Endodermal cell (in vitro differentiated cells): ENCODE results near the gene IL21R. TPM values are rescaled to one million over a fixed set of nuclear protein-coding genes. Genes with fewer than 3 reads are reported as not detected.

Source experiments
- DNase-seq: peaks from one replicate; pipeline ENCODE4 v3.0.0-alpha.2; 2017
- H3K27ac ChIP-seq: 2 replicates; pipeline ENCODE4 v1.5.1; 2013; ENCODE audit warnings: mild to moderate bottlenecking, low read depth, low read length, moderate library complexity
- H3K27me3 ChIP-seq: 2 replicates; pipeline ENCODE4 v1.6.1; 2013; ENCODE audit warnings: mild to moderate bottlenecking, low read length, moderate library complexity; ENCODE audit not compliant: insufficient read depth, control insufficient read depth, poor library complexity, severe bottlenecking
- H3K36me3 ChIP-seq: 2 replicates; pipeline ENCODE4 v1.7.0; 2013; ENCODE audit warnings: mild to moderate bottlenecking, low read length, moderate library complexity; ENCODE audit not compliant: control insufficient read depth, insufficient read depth
- H3K4me1 ChIP-seq: one replicate; pipeline ENCODE4 v1.7.0; 2013; ENCODE audit warnings: low read length; ENCODE audit not compliant: control insufficient read depth, insufficient read depth
- H3K4me3 ChIP-seq: 2 replicates; pipeline ENCODE4 v1.5.1; 2013; ENCODE audit warnings: mild to moderate bottlenecking, low read length, moderate library complexity
- H3K9ac ChIP-seq: 2 replicates; pipeline ENCODE4 v1.6.1; 2013; ENCODE audit warnings: mild to moderate bottlenecking, low read length, moderate library complexity; ENCODE audit not compliant: poor library complexity, severe bottlenecking; ENCODE audit errors: extremely low read depth
- H3K9me3 ChIP-seq: 2 replicates; pipeline ENCODE4 v1.6.1; 2013; ENCODE audit warnings: mild to moderate bottlenecking, low read length, moderate library complexity; ENCODE audit not compliant: control insufficient read depth
- H3K27ac Mint-ChIP-seq: 2 replicates; pipeline ENCODE4 v1.8.0; 2020; ENCODE audit warnings: mixed read lengths
- H3K27me3 Mint-ChIP-seq: 2 replicates; pipeline ENCODE4 v1.8.0; 2021; ENCODE audit warnings: mild to moderate bottlenecking, mixed read lengths; ENCODE audit not compliant: insufficient read depth
- H3K36me3 Mint-ChIP-seq: 2 replicates; pipeline ENCODE4 v1.8.0; 2020; ENCODE audit warnings: low read depth, mixed read lengths
- H3K4me1 Mint-ChIP-seq: 2 replicates; pipeline ENCODE4 v1.8.0; 2020; ENCODE audit warnings: mixed read lengths
- H3K4me3 Mint-ChIP-seq: 2 replicates; pipeline ENCODE4 v1.8.0; 2020; ENCODE audit warnings: mild to moderate bottlenecking, moderate library complexity, mixed read lengths
- H3K9me3 Mint-ChIP-seq: 2 replicates; pipeline ENCODE4 v1.8.0; 2020; ENCODE audit warnings: mild to moderate bottlenecking, mixed read lengths
- WGBS, 2 experiments: methylation state at CpG; one replicate each; pipeline versions ENCODE4 v1.1.5 to v1.1.7; 2013; ENCODE audit warnings: missing lambda C conversion rate in 2 of 2, mixed read lengths in 1 of 2; ENCODE audit not compliant: insufficient coverage in 1 of 2, insufficient read length in 1 of 2; 5-methylcytosine and 5-hydroxymethylcytosine counted together
- total RNA-seq, 2 donors: library from RNA; stranded (reverse); fragmentation: NEBNext Ultra II Directional in 1 of 2; extraction: Animal tissue kit (Norgen Biotek cat#: 25700) in 1 of 2; gene quantifications; 2 replicates in 1 of 2; 3 replicates in 1 of 2; pipeline ENCODE4 v1.2.1, GENCODE V29; 2021
- TF ChIP-seq, protein P1 (sequence below): fragments of 200-600 bp; sonication (generic); conservative IDR thresholded peaks from 2 replicates; pipeline ENCODE4 v1.5.0; 2021; ENCODE audit warnings: antibody characterized with exemption, mild to moderate bottlenecking

The IL21R gene
- total RNA-seq, 2 donors from 2014 or later = 0.18 TPM; not detected in 1

DNA sequence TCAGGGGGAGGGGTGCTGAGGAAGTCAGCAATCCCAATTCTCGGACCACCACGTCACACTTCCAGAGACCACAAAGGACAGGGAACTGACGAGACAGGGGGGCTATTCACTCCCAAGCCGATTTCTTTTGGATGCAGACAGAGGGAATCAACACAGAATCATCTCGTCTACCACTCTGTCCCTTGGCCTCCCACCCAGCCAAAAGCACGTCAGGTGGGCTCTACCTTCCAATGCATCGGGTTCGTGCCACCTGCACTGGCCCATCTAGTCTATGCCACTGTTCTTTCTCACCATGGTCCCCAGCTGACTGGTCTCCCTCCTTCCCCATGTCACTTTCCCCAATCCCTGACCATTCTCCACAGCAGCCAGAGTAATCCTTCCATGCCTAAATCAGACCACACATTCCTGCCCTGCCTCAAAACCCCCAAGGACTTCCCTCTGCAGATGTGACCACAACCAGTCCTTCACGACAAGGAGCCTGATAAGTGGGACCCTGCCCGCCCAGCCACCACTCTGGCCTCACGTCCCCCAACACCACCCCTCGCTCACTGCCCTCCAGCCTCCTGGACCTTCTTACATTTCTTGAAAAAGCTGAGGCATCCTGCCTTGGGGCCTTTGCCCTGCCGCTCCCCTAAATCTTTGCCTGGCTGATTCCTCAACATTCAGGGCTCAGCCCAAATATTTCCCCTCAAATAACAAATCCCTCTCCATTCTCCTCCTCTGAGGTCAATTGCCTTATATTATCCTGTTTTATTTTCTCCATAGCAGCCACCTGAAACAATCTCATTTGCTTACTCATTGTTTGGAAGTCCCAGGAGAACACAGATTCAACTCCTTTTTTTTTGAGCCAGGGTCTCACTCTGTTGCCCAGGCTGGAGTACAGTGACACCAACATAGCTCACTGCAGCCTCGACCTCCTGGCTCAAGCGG is 70.4 kb downstream of the IL21R start:
- Histone ChIP-seq H3K4me1 (no peaks in the 10 kb centered on the region), H3K4me3 (no peak overlapping the region), H3K9ac (no peak overlapping the region), H3K9me3 (peaks cover 11% of the 10 kb centered on the region), H3K36me3 (peaks cover 100% of the 10 kb centered on the region), H3K27ac (no peak overlapping the region), H3K27me3 (no peaks in the 10 kb centered on the region)
- H3K27me3 Mint-ChIP-seq = no peaks in the 10 kb centered on the region
- peak overlapping the region; percentile 56 for H3K27ac Mint-ChIP-seq
- H3K4me3 Mint-ChIP-seq = no peak overlapping the region
- TF ChIP-seq, protein P1, sequence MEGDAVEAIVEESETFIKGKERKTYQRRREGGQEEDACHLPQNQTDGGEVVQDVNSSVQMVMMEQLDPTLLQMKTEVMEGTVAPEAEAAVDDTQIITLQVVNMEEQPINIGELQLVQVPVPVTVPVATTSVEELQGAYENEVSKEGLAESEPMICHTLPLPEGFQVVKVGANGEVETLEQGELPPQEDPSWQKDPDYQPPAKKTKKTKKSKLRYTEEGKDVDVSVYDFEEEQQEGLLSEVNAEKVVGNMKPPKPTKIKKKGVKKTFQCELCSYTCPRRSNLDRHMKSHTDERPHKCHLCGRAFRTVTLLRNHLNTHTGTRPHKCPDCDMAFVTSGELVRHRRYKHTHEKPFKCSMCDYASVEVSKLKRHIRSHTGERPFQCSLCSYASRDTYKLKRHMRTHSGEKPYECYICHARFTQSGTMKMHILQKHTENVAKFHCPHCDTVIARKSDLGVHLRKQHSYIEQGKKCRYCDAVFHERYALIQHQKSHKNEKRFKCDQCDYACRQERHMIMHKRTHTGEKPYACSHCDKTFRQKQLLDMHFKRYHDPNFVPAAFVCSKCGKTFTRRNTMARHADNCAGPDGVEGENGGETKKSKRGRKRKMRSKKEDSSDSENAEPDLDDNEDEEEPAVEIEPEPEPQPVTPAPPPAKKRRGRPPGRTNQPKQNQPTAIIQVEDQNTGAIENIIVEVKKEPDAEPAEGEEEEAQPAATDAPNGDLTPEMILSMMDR = no peak
- WGBS, 2 experiments = 96 to 97% methylated on average over 12 to 15 of the region's 15 CpGs
- H3K36me3 Mint-ChIP-seq = peaks cover 87% of the 10 kb centered on the region
- H3K4me1 Mint-ChIP-seq = no peaks in the 10 kb centered on the region
- DNase-seq = no peak
- H3K9me3 Mint-ChIP-seq = no peaks in the 10 kb centered on the region

DNA sequence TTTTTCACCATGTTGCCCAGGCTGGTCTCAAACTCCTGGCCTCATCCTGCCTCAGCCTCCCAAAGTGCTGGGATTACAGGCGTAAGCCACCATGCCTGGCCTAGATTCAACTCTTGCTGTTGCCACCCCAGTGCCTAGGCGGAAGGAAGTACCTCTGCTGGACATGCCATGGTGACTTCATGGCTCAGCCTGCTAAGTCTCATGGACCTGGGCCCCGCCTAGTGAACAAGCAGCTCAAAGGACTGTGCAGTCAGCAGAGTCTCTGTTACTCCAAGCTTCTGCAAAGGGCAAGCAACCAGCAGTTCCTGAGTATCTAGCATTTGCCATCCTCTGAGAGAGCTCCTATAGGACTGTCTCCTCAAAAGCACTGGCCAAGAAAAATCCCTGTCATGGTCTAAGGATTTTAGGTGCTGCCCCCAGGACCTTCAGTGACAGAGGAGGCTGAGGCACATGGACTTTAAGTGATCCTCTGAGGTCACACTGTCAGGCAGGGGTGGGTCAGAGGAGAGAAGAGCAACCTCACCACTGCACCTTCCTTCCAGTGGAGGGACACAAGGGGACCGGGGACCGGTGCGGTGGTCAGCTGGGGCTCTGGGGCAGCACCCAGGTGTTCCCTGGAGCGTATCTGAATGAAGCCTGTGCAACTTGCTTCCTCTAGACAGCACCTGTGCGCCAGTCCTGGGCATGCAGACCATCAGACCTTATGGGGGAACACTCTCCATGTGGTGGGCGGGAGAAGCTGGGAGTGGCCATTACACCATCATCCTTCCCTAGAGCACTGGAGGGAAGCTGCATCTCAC is 71.3 kb downstream of the IL21R start:
- Mint-ChIP-seq H3K36me3 (peaks cover 87% of the 10 kb centered on the region), H3K4me3 (no peak overlapping the region), H3K4me1 (no peaks in the 10 kb centered on the region), H3K9me3 (no peaks in the 10 kb centered on the region), H3K27me3 (no peaks in the 10 kb centered on the region), H3K27ac (no peak overlapping the region)
- no peak for DNase-seq
- Histone ChIP-seq H3K9me3 (peaks cover 1% of the 10 kb centered on the region), H3K9ac (no peak overlapping the region), H3K4me3 (no peak overlapping the region), H3K27ac (no peak overlapping the region), H3K27me3 (no peaks in the 10 kb centered on the region), H3K36me3 (peaks cover 100% of the 10 kb centered on the region), H3K4me1 (no peaks in the 10 kb centered on the region)
- TF ChIP-seq, protein P1 = no peak
- WGBS, 2 experiments = 94 to 100% methylated on average over 4 to 9 of the region's 9 CpGs

DNA sequence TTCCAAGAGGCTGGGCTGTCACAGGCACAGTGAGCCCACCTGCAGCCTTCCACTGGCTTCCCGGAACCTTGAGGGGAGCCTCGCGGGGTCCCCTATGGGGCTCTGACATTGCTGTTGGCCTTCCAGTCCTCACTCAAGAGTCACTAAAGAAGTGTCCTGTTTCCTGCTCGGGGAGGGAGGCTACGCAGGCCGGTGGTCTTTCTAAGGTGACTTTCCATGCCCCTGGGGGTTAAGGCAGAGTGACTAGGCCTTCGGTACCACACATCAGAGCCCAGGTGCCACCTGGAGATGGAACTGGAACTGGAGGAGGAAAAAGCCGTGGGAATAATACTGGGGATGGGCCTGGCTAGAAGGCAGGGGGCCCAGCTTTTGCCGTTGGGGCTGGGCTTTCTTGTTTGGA is 72.1 kb downstream of the IL21R start:
- Histone ChIP-seq H3K27ac (no peak overlapping the region), H3K36me3 (peaks cover 99% of the 10 kb centered on the region), H3K4me1 (no peaks in the 10 kb centered on the region), H3K27me3 (no peaks in the 10 kb centered on the region), H3K9ac (no peak overlapping the region), H3K4me3 (no peak overlapping the region), H3K9me3 (no peaks in the 10 kb centered on the region)
- no peaks in the 10 kb centered on the region for H3K4me1 Mint-ChIP-seq
- H3K36me3 Mint-ChIP-seq = peaks cover 86% of the 10 kb centered on the region
- H3K27me3 Mint-ChIP-seq = no peaks in the 10 kb centered on the region
- H3K9me3 Mint-ChIP-seq = no peaks in the 10 kb centered on the region
- H3K4me3 Mint-ChIP-seq = no peak overlapping the region
- DNase-seq = no peak
- 96 to 100% methylated on average over 6 to 9 of the region's 9 CpGs for WGBS, 2 experiments
- H3K27ac Mint-ChIP-seq = no peak overlapping the region
- TF ChIP-seq, protein P1 = no peak
